WTC11 (cell line): ENCODE results near the gene RPS3. TPM values are rescaled to one million over a fixed set of nuclear protein-coding genes. Genes with fewer than 3 reads are reported as not detected.
A peak's percentile ranks its signal among the peaks of the same experiment; 100 is the strongest.

Experiments
- ATAC-seq: fragments of 200-7000 bp; cut with Tn5 transposase; 2 replicates; pipeline ENCODE4 v1.10.0; 2021; ENCODE audit warnings: mild to moderate bottlenecking, moderate library complexity
- CTCF ChIA-PET: fragments of 300-600 bp; sonication (Branson Sonifier 250); formaldehyde crosslinking; loops from one replicate; lab custom pipeline; 2021; ENCODE audit warnings: antibody characterized with exemption; lab: Charles Lee
- POLR2A ChIA-PET: fragments of 350-600 bp; sonication (Branson Sonifier 250); formaldehyde crosslinking; loops from one replicate; lab custom pipeline; 2021; ENCODE audit warnings: antibody characterized with exemption; lab: Charles Lee
- DNase-seq: peaks from one replicate; pipeline ENCODE4 v3.0.0; 2021; ENCODE audit warnings: low spot score
- H3K27ac Mint-ChIP-seq: 2 replicates; pipeline ENCODE4 v1.8.0; 2021; ENCODE audit warnings: mixed read lengths
- H3K27me3 Mint-ChIP-seq: 2 replicates; pipeline ENCODE4 v1.8.0; 2021; ENCODE audit warnings: low read depth, mild to moderate bottlenecking, moderate library complexity, mixed read lengths
- H3K36me3 Mint-ChIP-seq: 2 replicates; pipeline ENCODE4 v1.8.0; 2021; ENCODE audit warnings: mixed read lengths
- H3K4me1 Mint-ChIP-seq: 2 replicates; pipeline ENCODE4 v1.8.0; 2022; ENCODE audit warnings: mixed read lengths
- H3K4me3 Mint-ChIP-seq: 2 replicates; pipeline ENCODE4 v1.8.0; 2021; ENCODE audit warnings: mild to moderate bottlenecking, moderate library complexity, mixed read lengths
- H3K9me3 Mint-ChIP-seq: 2 replicates; pipeline ENCODE4 v1.8.0; 2021; ENCODE audit warnings: mixed read lengths
- AFF4 ChIP-seq: sonication (generic); formaldehyde crosslinking; IDR thresholded peaks from 2 replicates; pipeline ENCODE4 v1.8.1; 2023; ENCODE audit warnings: mild to moderate bottlenecking, missing genetic modification reagents, borderline replicate concordance
- CTCF ChIP-seq: fragments of 200-600 bp; IDR thresholded peaks from 2 replicates; pipeline ENCODE4 v1.8.0; 2022; ENCODE audit warnings: antibody characterized with exemption
- EMX1 ChIP-seq: fragments of 250-450 bp; sonication (Bioruptor Pico); IDR thresholded peaks from 2 replicates; pipeline ENCODE4 v1.8.0; 2021; ENCODE audit warnings: mild to moderate bottlenecking
- GABPB1 ChIP-seq: sonication (generic); formaldehyde crosslinking; IDR thresholded peaks from 2 replicates; pipeline ENCODE4 v1.8.1; 2023; ENCODE audit warnings: mild to moderate bottlenecking, missing genetic modification reagents
- HMGA2 ChIP-seq: fragments of 250-450 bp; sonication (Bioruptor Pico); IDR thresholded peaks from 2 replicates; pipeline ENCODE4 v1.4.0; 2021; ENCODE audit warnings: mild to moderate bottlenecking, moderate library complexity
- NFATC4 ChIP-seq: fragments of 250-450 bp; sonication (Bioruptor Pico); IDR thresholded peaks from 2 replicates; pipeline ENCODE4 v1.9.0; 2021; ENCODE audit warnings: mild to moderate bottlenecking
- NFYB ChIP-seq: sonication (generic); formaldehyde crosslinking; conservative IDR thresholded peaks from 2 replicates; pipeline ENCODE4 v1.8.0; 2022; ENCODE audit warnings: low read depth, missing genetic modification reagents
- NR1H2 ChIP-seq: sonication (generic); formaldehyde crosslinking; IDR thresholded peaks from 2 replicates; pipeline ENCODE4 v1.9.0; 2021; ENCODE audit warnings: mild to moderate bottlenecking, moderate library complexity, missing genetic modification reagents
- NR2C2 ChIP-seq: sonication (generic); formaldehyde crosslinking; IDR thresholded peaks from 2 replicates; pipeline ENCODE4 v1.8.0; 2022; ENCODE audit warnings: mild to moderate bottlenecking, missing genetic modification reagents
- NR3C1 ChIP-seq: sonication (generic); formaldehyde crosslinking; conservative IDR thresholded peaks from 2 replicates; pipeline ENCODE4 v1.8.1; 2023; ENCODE audit warnings: low read depth, mild to moderate bottlenecking, missing genetic modification reagents
- PRRX2 ChIP-seq: fragments of 250-450 bp; sonication (Bioruptor Pico); IDR thresholded peaks from 2 replicates; pipeline ENCODE4 v1.8.0; 2021; ENCODE audit warnings: mild to moderate bottlenecking
- RORB ChIP-seq: fragments of 250-450 bp; sonication (Bioruptor Pico); IDR thresholded peaks from 2 replicates; pipeline ENCODE4 v1.9.0; 2021; ENCODE audit warnings: mild to moderate bottlenecking
- SOX15 ChIP-seq: fragments of 250-450 bp; sonication (Bioruptor Pico); IDR thresholded peaks from 2 replicates; pipeline ENCODE4 v1.9.0; 2021; ENCODE audit warnings: mild to moderate bottlenecking
- ZNF121 ChIP-seq: sonication (generic); formaldehyde crosslinking; IDR thresholded peaks from 2 replicates; pipeline ENCODE4 v1.8.0; 2023; ENCODE audit warnings: missing genetic modification reagents
- ZNF219 ChIP-seq: sonication (generic); formaldehyde crosslinking; IDR thresholded peaks from 2 replicates; pipeline ENCODE4 v1.8.0; 2023; ENCODE audit warnings: missing genetic modification reagents, mild to moderate bottlenecking, borderline replicate concordance
- ZNF512 ChIP-seq: sonication (generic); formaldehyde crosslinking; IDR thresholded peaks from 2 replicates; pipeline ENCODE4 v1.8.1; 2022; ENCODE audit warnings: missing genetic modification reagents, borderline replicate concordance
- ZNF532 ChIP-seq: fragments of 250-450 bp; sonication (Bioruptor Pico); IDR thresholded peaks from 2 replicates; pipeline ENCODE4 v1.9.0; 2021; ENCODE audit warnings: mild to moderate bottlenecking, borderline replicate concordance
- total RNA-seq: library from RNA; stranded (reverse); gene quantifications from 3 replicates; pipeline ENCODE4 v1.2.3, GENCODE V29; 2021

Gene RPS3
- total RNA-seq, 1 experiment from 2014 or later: 3,967 TPM

- TF ChIP-seq CTCF (no peak), NFATC4 (CRISPR knock-in tag) (no peak), ZNF512 (CRISPR knock-in tag) (no peak)
Measured at GRCh38 chr11:75402002-75402773, 2.9 kb downstream of the RPS3 start (continued).

- peak overlapping the region; percentile 100 for H3K4me3 Mint-ChIP-seq
- peaks cover 85% of the 10 kb centered on the region for H3K36me3 Mint-ChIP-seq
- POLR2A ChIA-PET: no interaction called here
Measured at GRCh38 chr11:75403037-75403436, 3.7 kb downstream of the RPS3 start.

GRCh38 chr11:75403983-75404658, 4.8 kb downstream of the RPS3 start:
- Mint-ChIP-seq H3K9me3 (peaks cover 3% of the 10 kb centered on the region; the same call in 1 of the 2 replicates), H3K36me3 (peaks cover 93% of the 10 kb centered on the region), H3K27ac (peak overlapping the region; percentile 88), H3K4me3 (no peak overlapping the region), H3K27me3 (no peaks in the 10 kb centered on the region), H3K4me1 (peaks cover 44% of the 10 kb centered on the region)
- ATAC-seq: no peak
- POLR2A ChIA-PET: no interaction called here
- DNase-seq: no peak
- CTCF ChIA-PET: no interaction called here
- no peak for TF ChIP-seq PRRX2 (CRISPR knock-in tag)
- no peak for TF ChIP-seq NR2C2
- no peak for TF ChIP-seq ZNF121 (CRISPR knock-in tag)
- no peak for TF ChIP-seq SOX15 (CRISPR knock-in tag)
- no peak for TF ChIP-seq NFYB (CRISPR knock-in tag)
- no peak for TF ChIP-seq NR3C1 (CRISPR knock-in tag)
- TF ChIP-seq AFF4 (CRISPR knock-in tag): no peak
- no peak for TF ChIP-seq HMGA2 (CRISPR knock-in tag)
- no peak for TF ChIP-seq EMX1 (CRISPR knock-in tag)
- no peak for TF ChIP-seq RORB
- no peak for TF ChIP-seq ZNF219 (CRISPR knock-in tag)
- TF ChIP-seq GABPB1 (CRISPR knock-in tag): no peak

More at GRCh38 chr11:75403037-75403436, 3.7 kb downstream of the RPS3 start:
- Mint-ChIP-seq H3K27me3 (no peaks in the 10 kb centered on the region), H3K27ac (peak overlapping the region; percentile 92), H3K4me1 (peaks cover 44% of the 10 kb centered on the region), H3K9me3 (peaks cover 3% of the 10 kb centered on the region; the same call in 1 of the 2 replicates)
- ATAC-seq (no peak), DNase-seq (no peak)
- TF ChIP-seq NR1H2 (CRISPR knock-in tag): no peak
- peak; percentile 13; the same call in 1 of the 2 replicates for TF ChIP-seq ZNF532 (CRISPR knock-in tag)
- CTCF ChIA-PET: no interaction called here
